ENCODE results near the gene MYO3A. TPM values are rescaled to one million over a fixed set of nuclear protein-coding genes. Genes with fewer than 3 reads are reported as not detected.

The MYO3A gene
- total and polyA plus RNA-seq, 2 experiments from 2014 or later, result 3.0 to 10.7 TPM

- H3K4me1 Mint-ChIP-seq, result peaks cover 7% of the 10 kb centered on the region
- TF ChIP-seq EZH2 (IDR thresholded peaks at IDR 0.05; ENCODE audit: low read depth, unreplicated experiment) (no peak), NANOG (IDR thresholded peaks at IDR 0.05; ENCODE audit: borderline replicate concordance) (no peak), ETS1 (IDR thresholded peaks at IDR 0.05) (no peak), ZNF331 (CRISPR knock-in tag; IDR thresholded peaks at IDR 0.05; ENCODE audit: low read depth) (no peak), ZNF462 (CRISPR knock-in tag; IDR thresholded peaks at IDR 0.05) (no peak), POLR2AphosphoS5 (IDR thresholded peaks at IDR 0.05; ENCODE audit: low read depth) (no peak), CREB1 (CRISPR knock-in tag; IDR thresholded peaks at IDR 0.05; ENCODE audit: low read depth) (no peak), STAT1 (IDR thresholded peaks at IDR 0.05; ENCODE audit: unreplicated experiment) (no peak), REST (IDR thresholded peaks at IDR 0.05; ENCODE audit: unreplicated experiment) (no peak), ZNF114 (CRISPR knock-in tag; IDR thresholded peaks at IDR 0.05) (no peak), EZH2phosphoT487 (IDR thresholded peaks at IDR 0.05; ENCODE audit: unreplicated experiment) (no peak), CTCF (conservative IDR thresholded peaks at IDR 0.05; ENCODE audit: low read depth in 2 of 2) (no peak)
- peaks cover 2% of the 10 kb centered on the region; the same call in 1 of the 3 replicates for H3K9me3 Mint-ChIP-seq
- ATAC-seq (no peak), DNase-seq (ENCODE audit: low spot score) (no peak)
- Histone ChIP-seq H3F3A (replicated peaks; ENCODE audit: low read depth) (no peaks in the 10 kb centered on the region), H3K27me3 (ENCODE audit: insufficient read depth) (no peaks in the 10 kb centered on the region), H3K27ac (ENCODE audit: low read depth) (no peak overlapping the region), H3K4me3 (no peak overlapping the region), H3K4me2 (no peak overlapping the region), H2AFZ (no peak overlapping the region), H3K36me3 (ENCODE audit: insufficient read depth) (no peaks in the 10 kb centered on the region), H3K9me2 (ENCODE audit: insufficient read depth) (no peaks in the 10 kb centered on the region), H3K4me1 (ENCODE audit: insufficient read depth) (no peaks in the 10 kb centered on the region), H4K20me1 (replicated peaks; ENCODE audit: insufficient read depth) (no peaks in the 10 kb centered on the region), H3K79me2 (replicated peaks; ENCODE audit: insufficient read depth) (no peaks in the 10 kb centered on the region)
- H3K36me3 Mint-ChIP-seq (ENCODE audit: low read depth), result peaks cover 2% of the 10 kb centered on the region; the same call in 2 of the 3 replicates
- H3K27ac Mint-ChIP-seq, result no peak overlapping the region
- no peak overlapping the region for H3K4me3 Mint-ChIP-seq
- H3K27me3 Mint-ChIP-seq (ENCODE audit: insufficient read depth, low read depth, poor library complexity), result no peaks in the 10 kb centered on the region
Observed at GRCh38 chr10:26043469-26043868, 109.4 kb downstream of the MYO3A start.
